IPS-15b (cell line): ENCODE results near the gene YTHDF1.
"Not testable (repeated sequence)": the region's sequence is repeated elsewhere in the genome, so short reads cannot be mapped to it uniquely, and the experiment has no call there.

Experiments used
- H3K27me3 ChIP-seq: one replicate; pipeline ENCODE4 v1.6.1; 2013; ENCODE audit warnings: low read length; ENCODE audit not compliant: control insufficient read depth, insufficient read depth
- H3K36me3 ChIP-seq: one replicate; pipeline ENCODE4 v1.6.1; 2013; ENCODE audit warnings: low read length; ENCODE audit not compliant: control insufficient read depth, insufficient read depth
- H3K4me1 ChIP-seq: one replicate; pipeline ENCODE4 v1.6.1; 2013; ENCODE audit warnings: mild to moderate bottlenecking, low read length; ENCODE audit not compliant: control insufficient read depth, insufficient read depth
- H3K4me3 ChIP-seq: one replicate; pipeline ENCODE4 v1.5.1; 2013; ENCODE audit warnings: low read depth, low read length
- H3K9ac ChIP-seq: one replicate; pipeline ENCODE4 v1.6.1; 2013; ENCODE audit warnings: low read depth, mild to moderate bottlenecking, low read length
- H3K9me3 ChIP-seq: one replicate; pipeline ENCODE4 v1.6.1; 2013; ENCODE audit warnings: mild to moderate bottlenecking, low read length; ENCODE audit not compliant: control insufficient read depth, insufficient read depth

YTHDF1 gene

GRCh38 chr20:63161176-63161651 is 54.7 kb downstream of the YTHDF1 start:
- no peak overlapping the region for H3K9ac ChIP-seq
- H3K9me3 ChIP-seq = no peaks in the 10 kb centered on the region
- no peaks in the 10 kb centered on the region for H3K4me1 ChIP-seq
- H3K36me3 ChIP-seq = no peaks in the 10 kb centered on the region
- no peaks in the 10 kb centered on the region for H3K27me3 ChIP-seq
- no peak overlapping the region for H3K4me3 ChIP-seq

DNA sequence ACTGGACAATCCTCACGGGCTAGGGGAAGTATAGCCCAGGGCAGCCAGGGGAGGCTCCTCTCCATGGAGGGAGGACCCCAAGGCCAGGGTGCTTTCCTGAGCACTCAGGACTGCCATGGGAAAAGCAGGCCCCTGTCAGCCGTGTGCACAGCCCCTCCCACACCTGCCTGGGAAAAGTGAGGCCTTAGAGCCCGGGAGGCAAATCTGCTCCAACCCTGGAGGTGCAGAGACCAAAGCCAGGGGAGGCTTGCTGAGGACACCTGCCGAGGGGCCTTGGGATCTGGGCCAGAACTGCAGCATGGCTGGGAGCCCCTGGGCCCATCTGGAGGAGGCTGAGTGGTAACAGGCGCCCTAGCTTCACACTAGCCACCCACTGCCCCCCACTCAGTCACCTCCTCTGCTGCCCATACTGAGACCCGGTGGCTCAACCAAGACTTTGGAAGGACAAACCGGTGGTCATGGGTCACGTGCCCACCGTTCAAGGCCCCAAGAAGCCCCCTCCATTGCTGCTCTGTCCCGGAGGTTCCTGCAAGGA is 55.2 kb downstream of the YTHDF1 start:
- Histone ChIP-seq H3K9me3 (no peaks in the 10 kb centered on the region), H3K4me1 (no peaks in the 10 kb centered on the region), H3K27me3 (no peaks in the 10 kb centered on the region), H3K9ac (no peak overlapping the region), H3K4me3 (no peak overlapping the region), H3K36me3 (no peaks in the 10 kb centered on the region)

DNA sequence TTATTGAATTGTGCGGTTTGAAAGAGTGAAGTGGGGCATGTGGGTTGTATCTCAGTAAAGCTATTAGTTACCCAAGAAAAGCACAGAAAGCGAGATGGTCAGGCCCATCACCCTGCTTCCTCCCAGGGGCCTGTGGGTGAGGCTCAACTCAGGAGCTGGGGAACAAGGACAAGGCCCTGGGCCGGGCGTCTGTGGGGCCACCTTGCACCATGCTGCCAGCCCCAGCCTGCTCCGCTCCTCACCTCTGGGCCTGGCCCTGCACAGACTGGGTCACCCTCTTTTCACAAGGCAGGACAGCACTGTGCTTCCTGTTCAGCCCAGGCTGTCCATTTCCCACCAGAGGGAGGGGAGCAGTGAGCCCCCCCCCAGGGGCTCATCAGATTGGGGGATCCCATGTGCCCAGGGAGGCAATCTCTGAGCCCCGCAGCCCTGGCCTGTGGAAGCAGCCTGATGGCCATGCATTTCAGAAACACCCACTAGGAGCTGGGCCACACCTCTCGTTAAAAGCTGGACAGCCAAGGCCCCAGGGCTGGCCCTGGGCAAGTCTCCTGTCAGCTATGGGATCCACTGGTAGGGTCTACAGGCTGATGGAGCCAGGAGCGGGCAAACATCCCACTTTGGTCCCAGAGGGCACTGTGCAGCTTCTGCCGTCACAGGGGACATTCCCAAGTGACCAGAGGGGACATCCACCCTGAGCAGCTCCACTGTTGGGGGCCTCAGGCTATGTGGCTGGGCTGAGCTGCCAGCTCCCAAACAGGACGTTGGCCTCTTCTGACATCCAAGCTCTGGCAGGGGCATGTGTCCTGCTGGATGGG is 55.9 kb downstream of the YTHDF1 start:
- no peaks in the 10 kb centered on the region for H3K4me1 ChIP-seq
- no peaks in the 10 kb centered on the region for H3K27me3 ChIP-seq
- no peaks in the 10 kb centered on the region for H3K36me3 ChIP-seq
- no peak overlapping the region for H3K4me3 ChIP-seq
- no peak overlapping the region for H3K9ac ChIP-seq
- no peaks in the 10 kb centered on the region for H3K9me3 ChIP-seq

DNA sequence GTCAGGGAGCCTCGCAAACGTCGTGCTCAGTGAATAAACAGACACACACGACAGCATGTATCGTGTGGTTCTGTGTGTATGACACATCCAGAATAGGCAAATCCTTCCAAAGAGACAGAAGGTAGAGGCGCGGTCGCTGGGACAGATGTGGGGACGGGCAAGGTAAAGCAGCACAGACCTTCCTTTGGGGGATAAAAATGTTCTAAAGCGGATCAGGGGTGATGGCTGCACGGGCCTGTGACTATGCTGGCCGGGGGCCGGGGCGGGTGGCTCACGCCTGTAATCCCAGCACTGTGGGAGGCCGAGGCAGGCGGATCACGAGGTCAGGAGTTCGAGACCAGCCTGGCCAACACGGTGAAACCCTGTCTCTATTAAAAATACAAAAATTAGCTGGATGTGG is 56.7 kb downstream of the YTHDF1 start:
- not testable (repeated sequence) for H3K27me3 ChIP-seq, H3K4me1 ChIP-seq, H3K4me3 ChIP-seq, H3K9me3 ChIP-seq, H3K9ac ChIP-seq, H3K36me3 ChIP-seq

GRCh38 chr20:63158845-63159244 is 57.1 kb downstream of the YTHDF1 start:
- H3K9me3 ChIP-seq = no peaks in the 10 kb centered on the region
- H3K27me3 ChIP-seq = no peaks in the 10 kb centered on the region
- no peak overlapping the region for H3K4me3 ChIP-seq
- no peaks in the 10 kb centered on the region for H3K36me3 ChIP-seq
- no peaks in the 10 kb centered on the region for H3K4me1 ChIP-seq
- no peak overlapping the region for H3K9ac ChIP-seq

GRCh38 chr20:63158352-63158751 is 57.6 kb downstream of the YTHDF1 start:
- Histone ChIP-seq H3K27me3 (no peaks in the 10 kb centered on the region), H3K4me1 (no peaks in the 10 kb centered on the region), H3K9me3 (no peaks in the 10 kb centered on the region), H3K36me3 (no peaks in the 10 kb centered on the region), H3K4me3 (no peak overlapping the region), H3K9ac (no peak overlapping the region)

DNA sequence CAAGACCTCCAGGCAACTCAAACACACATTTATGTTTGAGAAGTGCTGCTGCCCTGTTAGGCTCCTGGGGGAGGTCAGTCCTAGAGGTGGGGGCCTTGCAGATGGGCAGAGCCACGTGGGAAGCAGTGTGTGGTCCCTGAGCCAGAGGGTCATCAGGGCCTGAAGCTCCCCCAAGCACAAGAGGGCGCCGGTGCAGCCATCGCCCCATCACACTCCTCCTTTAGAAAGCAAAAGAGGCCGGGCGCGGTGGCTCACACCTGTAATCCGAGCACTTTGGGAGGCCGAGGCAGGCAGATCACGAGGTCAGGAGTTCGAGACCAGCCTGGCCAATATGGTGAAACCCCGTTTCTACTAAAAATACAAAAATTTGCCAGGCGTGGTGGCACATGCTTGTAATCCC is 58.5 kb downstream of the YTHDF1 start:
- not testable (repeated sequence) for H3K9me3 ChIP-seq, H3K4me1 ChIP-seq, H3K9ac ChIP-seq, H3K4me3 ChIP-seq, H3K36me3 ChIP-seq, H3K27me3 ChIP-seq

DNA sequence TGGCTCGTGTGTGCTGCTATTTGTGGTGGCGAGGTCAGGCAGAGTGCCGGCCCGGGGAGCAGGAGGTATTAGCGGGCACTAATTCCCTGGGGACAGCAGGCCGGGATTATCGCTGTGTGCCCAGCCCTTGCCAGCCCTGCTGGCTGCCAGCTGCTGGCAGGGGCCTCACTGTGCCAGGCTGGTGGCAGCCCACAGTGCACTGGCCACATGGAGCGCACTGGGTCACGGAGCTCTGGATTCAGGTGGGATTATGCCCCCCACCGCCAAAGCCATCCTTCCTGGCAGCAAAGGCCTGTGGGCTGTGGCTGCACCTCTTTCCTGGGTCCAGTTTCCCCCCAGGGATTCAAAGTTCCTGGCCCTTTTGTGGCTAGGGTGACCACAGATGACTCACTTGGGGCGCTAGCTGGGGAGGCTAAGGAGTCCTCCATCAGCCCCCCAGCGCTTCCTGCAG is 59.7 kb downstream of the YTHDF1 start:
- no peaks in the 10 kb centered on the region for H3K4me1 ChIP-seq
- no peak overlapping the region for H3K9ac ChIP-seq
- H3K9me3 ChIP-seq = no peaks in the 10 kb centered on the region
- H3K27me3 ChIP-seq = no peaks in the 10 kb centered on the region
- H3K4me3 ChIP-seq = no peak overlapping the region
- H3K36me3 ChIP-seq = no peaks in the 10 kb centered on the region

GRCh38 chr20:63155266-63156165 is 60.4 kb downstream of the YTHDF1 start:
- H3K27me3 ChIP-seq = no peaks in the 10 kb centered on the region
- H3K9ac ChIP-seq = no peak overlapping the region
- H3K4me1 ChIP-seq = no peaks in the 10 kb centered on the region
- H3K36me3 ChIP-seq = no peaks in the 10 kb centered on the region
- H3K4me3 ChIP-seq = no peak overlapping the region
- no peaks in the 10 kb centered on the region for H3K9me3 ChIP-seq

GRCh38 chr20:63154395-63154794 is 61.5 kb downstream of the YTHDF1 start:
- no peaks in the 10 kb centered on the region for H3K4me1 ChIP-seq
- no peak overlapping the region for H3K4me3 ChIP-seq
- H3K27me3 ChIP-seq = no peaks in the 10 kb centered on the region
- no peak overlapping the region for H3K9ac ChIP-seq
- H3K36me3 ChIP-seq = no peaks in the 10 kb centered on the region
- H3K9me3 ChIP-seq = no peaks in the 10 kb centered on the region

- Histone ChIP-seq H3K27me3 (no peaks in the 10 kb centered on the region), H3K4me1 (no peaks in the 10 kb centered on the region)
Observed at GRCh38 chr20:63153254-63154221, 62.4 kb downstream of the YTHDF1 start.

More at GRCh38 chr20:63153254-63154221, 62.4 kb downstream of the YTHDF1 start:
- Histone ChIP-seq H3K9me3 (no peaks in the 10 kb centered on the region), H3K4me3 (no peak overlapping the region), H3K36me3 (no peaks in the 10 kb centered on the region), H3K9ac (no peak overlapping the region)
